ENCODE data around the gene B3GAT1. TPM values are rescaled to one million over a fixed set of nuclear protein-coding genes. Genes with fewer than 3 reads are reported as not detected.
"Not testable (repeated sequence)": the region's sequence is repeated elsewhere in the genome, so short reads cannot be mapped to it uniquely, and the experiment has no call there.

Gene B3GAT1
- total RNA-seq, 4 donors from 2014 or later: 0.40 to 0.76 TPM; not detected in 2

DNA sequence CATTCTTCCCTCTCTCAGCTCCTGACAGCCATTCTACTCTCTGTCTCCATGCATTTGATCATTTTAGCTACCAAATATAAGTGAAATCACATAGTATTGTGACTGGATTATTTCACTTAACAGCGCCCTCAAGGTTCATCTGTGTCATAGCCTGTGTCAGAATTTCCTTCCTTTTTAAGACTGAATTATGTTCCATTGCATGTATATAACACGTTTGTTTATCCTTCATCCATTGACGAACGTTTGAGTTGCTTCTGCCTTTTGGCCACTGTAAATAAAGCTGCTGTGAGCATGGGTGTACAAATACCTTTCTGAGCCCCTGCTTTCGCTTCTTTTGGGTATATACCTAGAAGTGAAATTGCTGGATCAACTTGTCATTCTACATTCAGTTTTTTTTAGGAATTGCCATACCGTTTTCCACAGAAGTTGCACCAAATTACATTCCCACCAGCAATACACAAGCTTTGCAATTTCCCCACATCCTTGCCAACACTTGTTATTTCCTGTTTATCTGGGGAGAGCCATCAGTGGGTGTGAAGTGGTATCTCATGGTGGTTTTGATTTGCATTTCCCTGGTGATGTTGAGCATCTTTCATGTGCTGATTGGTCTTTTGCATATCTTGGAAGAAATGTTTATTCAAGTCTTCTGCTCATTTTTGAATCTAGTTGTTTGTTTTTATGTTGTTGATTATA is 62.8 kb downstream of the B3GAT1 start:
- no peak for TF ChIP-seq POLR2A (IDR thresholded peaks at IDR 0.05)
- TF ChIP-seq, protein P1, sequence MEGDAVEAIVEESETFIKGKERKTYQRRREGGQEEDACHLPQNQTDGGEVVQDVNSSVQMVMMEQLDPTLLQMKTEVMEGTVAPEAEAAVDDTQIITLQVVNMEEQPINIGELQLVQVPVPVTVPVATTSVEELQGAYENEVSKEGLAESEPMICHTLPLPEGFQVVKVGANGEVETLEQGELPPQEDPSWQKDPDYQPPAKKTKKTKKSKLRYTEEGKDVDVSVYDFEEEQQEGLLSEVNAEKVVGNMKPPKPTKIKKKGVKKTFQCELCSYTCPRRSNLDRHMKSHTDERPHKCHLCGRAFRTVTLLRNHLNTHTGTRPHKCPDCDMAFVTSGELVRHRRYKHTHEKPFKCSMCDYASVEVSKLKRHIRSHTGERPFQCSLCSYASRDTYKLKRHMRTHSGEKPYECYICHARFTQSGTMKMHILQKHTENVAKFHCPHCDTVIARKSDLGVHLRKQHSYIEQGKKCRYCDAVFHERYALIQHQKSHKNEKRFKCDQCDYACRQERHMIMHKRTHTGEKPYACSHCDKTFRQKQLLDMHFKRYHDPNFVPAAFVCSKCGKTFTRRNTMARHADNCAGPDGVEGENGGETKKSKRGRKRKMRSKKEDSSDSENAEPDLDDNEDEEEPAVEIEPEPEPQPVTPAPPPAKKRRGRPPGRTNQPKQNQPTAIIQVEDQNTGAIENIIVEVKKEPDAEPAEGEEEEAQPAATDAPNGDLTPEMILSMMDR (IDR thresholded peaks at IDR 0.05): no peak
- intact Hi-C loops (cut with DNase I; ENCODE audit: low total_unique reads): no loop called here
- DNase-seq: no peak

DNA sequence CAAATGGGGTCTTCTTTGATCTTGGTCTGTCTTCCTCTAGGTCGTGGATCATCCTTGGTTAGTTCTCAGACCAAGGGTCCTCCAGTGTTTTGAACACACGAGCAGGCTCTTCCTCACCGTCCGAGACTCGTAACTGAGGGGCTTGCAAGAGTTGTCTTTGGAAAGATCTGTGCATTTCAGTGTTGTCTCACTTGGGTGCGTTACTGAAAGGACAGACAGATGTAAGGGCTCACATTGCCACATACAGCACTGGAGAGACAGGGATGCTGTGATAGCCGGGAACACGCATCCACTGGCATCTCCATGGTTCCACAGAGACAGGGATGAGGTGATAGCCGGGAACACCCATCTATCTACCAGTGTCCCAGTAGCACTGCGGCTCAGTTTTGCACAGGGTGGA is 64.6 kb downstream of the B3GAT1 start:
- intact Hi-C loops (cut with DNase I; ENCODE audit: low total_unique reads): no loop called here
- no peak for TF ChIP-seq POLR2A (IDR thresholded peaks at IDR 0.05)
- TF ChIP-seq, protein P1 (IDR thresholded peaks at IDR 0.05): no peak
- no peak overlapping the region for H3K27ac ChIP-seq
- no peaks in the 10 kb centered on the region for H3K27me3 ChIP-seq
- no peak for DNase-seq
- H3K36me3 ChIP-seq: no peaks in the 10 kb centered on the region
- H3K9me3 ChIP-seq: no peaks in the 10 kb centered on the region
- no peak overlapping the region for H3K4me3 ChIP-seq
- no peaks in the 10 kb centered on the region for H3K4me1 ChIP-seq

More for the DNA sequence above, 62.8 kb downstream of the B3GAT1 start:
- H3K27ac ChIP-seq: no peak overlapping the region
- no peaks in the 10 kb centered on the region for H3K9me3 ChIP-seq
- no peaks in the 10 kb centered on the region for H3K36me3 ChIP-seq
- no peaks in the 10 kb centered on the region for H3K27me3 ChIP-seq
- no peaks in the 10 kb centered on the region for H3K4me1 ChIP-seq
- H3K4me3 ChIP-seq: no peak overlapping the region

DNA sequence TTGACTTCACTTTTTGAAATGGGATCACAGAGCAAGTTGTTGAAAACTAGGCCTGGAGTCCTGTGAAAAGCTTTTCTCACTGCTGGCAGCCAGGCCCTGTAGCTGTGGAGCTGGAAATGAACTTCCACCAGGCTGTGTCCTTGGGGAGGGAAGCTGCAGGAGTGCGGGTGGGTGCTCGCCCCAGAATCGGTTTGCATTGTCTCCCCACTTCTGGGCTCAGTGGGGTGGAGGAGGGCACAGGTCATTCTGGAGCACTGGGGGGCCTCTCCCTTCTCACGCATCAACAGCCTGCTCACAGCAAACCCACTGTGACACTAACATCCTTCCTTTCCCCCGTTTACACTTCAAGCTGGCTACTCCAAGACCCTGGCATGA is 65.1 kb downstream of the B3GAT1 start:
- H3K36me3 ChIP-seq: no peaks in the 10 kb centered on the region
- TF ChIP-seq, protein P1 (IDR thresholded peaks at IDR 0.05): no peak
- no peak for TF ChIP-seq POLR2A (IDR thresholded peaks at IDR 0.05)
- H3K4me3 ChIP-seq: no peak overlapping the region
- intact Hi-C loops (cut with DNase I; ENCODE audit: low total_unique reads): no loop called here
- no peaks in the 10 kb centered on the region for H3K27me3 ChIP-seq
- H3K27ac ChIP-seq: no peak overlapping the region
- DNase-seq: no peak
- H3K9me3 ChIP-seq: no peaks in the 10 kb centered on the region
- H3K4me1 ChIP-seq: no peaks in the 10 kb centered on the region

DNA sequence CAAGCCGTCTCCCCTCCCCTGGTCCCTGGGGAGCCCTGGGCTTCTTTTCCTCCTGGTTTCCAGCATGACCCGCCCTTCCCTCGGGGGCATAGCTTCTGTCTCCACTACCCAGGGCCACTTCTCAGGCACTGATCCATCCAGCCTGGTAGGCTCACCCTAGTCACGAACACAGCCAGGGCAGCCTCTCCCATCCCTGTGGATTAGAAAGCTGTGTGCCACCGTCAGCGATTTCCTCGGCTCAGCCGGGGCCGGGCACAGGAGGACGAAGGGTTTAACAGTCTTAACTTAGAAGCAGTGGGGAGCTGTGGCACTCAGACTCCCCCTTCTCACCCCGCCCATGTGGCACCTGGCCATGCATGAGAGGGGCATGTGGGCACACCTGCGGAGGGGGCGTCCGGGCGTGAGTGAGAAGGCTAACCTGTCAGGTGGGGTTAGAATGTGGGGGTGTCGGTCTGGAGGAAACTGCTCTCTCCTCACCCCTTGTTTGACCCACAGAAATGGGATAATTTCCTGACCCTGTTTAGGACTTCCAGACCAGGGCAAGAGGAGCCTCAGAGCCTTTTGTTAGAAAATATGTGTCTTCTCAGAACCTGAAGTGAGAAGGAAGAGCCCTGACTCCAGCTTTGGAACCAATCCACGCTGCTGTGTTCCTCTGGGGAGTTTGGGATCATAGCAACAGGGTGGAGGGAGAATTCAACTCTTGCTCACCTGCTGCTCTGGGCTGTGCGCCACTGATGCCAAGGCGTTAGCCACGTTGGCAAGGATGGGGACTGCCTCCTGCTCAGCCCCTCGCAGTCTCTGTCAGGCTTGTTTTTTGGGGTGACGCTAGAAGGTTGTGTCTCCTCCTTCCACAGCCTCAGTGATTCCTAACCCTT is 65.7 kb downstream of the B3GAT1 start:
- Histone ChIP-seq H3K36me3 (no peaks in the 10 kb centered on the region), H3K27me3 (no peaks in the 10 kb centered on the region), H3K4me1 (no peaks in the 10 kb centered on the region), H3K27ac (no peak overlapping the region), H3K4me3 (no peak overlapping the region), H3K9me3 (no peaks in the 10 kb centered on the region)
- intact Hi-C loops (cut with DNase I; ENCODE audit: low total_unique reads): no loop called here
- TF ChIP-seq POLR2A (IDR thresholded peaks at IDR 0.05): no peak
- TF ChIP-seq, protein P1 (IDR thresholded peaks at IDR 0.05): no peak
- no peak for DNase-seq

DNA sequence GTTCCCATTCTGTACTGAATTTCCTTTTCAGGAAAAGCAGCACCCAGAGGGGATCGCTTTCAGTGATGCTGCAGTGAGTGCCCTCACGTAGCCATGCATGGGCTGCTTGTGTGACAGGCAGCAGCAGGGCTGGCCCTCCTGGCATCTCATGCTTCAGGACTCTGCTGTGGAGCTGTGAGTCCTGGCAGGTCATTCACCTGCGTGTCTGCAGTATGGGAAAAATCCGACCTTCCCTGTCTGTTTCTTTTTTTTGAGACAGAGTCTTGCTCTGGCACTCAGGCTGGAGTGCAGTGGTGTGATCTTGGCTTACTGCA is 66.8 kb downstream of the B3GAT1 start:
- Histone ChIP-seq H3K4me1 (no peaks in the 10 kb centered on the region), H3K9me3 (no peaks in the 10 kb centered on the region), H3K4me3 (no peak overlapping the region), H3K27me3 (no peaks in the 10 kb centered on the region), H3K27ac (no peak overlapping the region), H3K36me3 (no peaks in the 10 kb centered on the region)
- TF ChIP-seq, protein P1 (IDR thresholded peaks at IDR 0.05): no peak
- intact Hi-C loops (cut with DNase I; ENCODE audit: low total_unique reads): no loop called here
- DNase-seq: no peak

DNA sequence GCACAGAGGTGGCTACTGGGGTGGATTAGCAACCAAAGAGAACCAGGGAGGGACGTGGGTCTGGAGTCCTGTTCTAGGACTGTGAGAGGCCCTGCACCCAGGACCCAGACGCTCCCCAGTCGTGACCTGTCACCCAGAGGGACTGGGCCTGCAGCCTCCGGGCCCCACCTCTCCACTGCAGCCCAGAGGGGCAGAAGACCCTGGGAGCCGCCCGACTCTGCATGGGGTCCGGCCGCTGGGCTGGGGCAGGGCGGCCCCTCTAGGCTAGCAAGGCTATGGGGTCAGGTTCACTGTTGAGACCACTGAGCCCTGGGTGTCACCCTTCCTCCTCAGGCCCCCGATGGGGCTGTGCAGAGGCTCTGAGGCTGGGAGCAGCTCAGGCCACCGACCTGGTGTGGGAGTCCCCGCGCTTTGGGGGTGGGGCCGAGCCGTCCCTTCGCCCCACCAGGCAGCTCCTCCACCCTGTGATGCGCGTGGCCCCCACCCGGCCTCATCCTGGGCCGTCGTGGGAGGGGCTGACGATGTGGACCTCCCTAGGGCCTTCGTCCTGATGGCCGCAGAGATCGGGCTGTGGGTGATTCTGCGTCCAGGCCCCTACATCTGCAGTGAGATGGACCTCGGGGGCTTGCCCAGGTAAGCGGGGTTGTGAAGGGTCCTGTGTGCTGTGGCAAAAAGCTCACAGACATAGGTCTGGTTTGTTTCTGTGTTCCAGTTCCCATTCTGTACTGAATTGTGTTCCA is 67.4 kb downstream of the B3GAT1 start:
- H3K4me1 ChIP-seq; H3K27ac ChIP-seq; H3K4me3 ChIP-seq; H3K9me3 ChIP-seq; DNase-seq; H3K36me3 ChIP-seq; H3K27me3 ChIP-seq; intact Hi-C loops (cut with DNase I; ENCODE audit: low total_unique reads): not testable (repeated sequence)
